GM04503 (cell line): ENCODE data around the gene PODXL.
"Not testable (repeated sequence)": the region's sequence is repeated elsewhere in the genome, so short reads cannot be mapped to it uniquely, and the experiment has no call there.

Experiments
- DNase-seq: peaks from one replicate; pipeline ENCODE4 v3.0.0-alpha.2; 2012; ENCODE audit warnings: low read depth

The PODXL gene

DNA sequence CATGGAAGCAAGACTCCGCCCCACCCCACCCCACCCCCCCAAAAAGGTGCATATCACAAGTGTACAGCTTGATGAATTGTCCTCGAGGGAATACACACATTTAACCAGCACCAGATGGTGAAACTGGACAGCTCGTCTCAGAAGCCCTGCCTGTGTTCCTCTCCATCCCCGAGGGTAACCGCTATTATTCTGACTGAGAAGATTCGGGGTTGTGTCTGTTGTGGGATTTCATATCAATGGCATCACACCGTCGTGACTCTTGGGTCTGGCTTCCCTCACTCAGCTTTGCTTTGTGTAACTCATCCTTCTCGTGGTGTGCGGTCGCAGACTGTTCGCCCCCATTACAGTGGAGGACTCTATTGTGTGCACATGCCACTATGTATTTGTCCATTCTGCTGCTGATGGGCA lies 18.9 kb downstream of the PODXL start:
- DNase-seq = peak; percentile 54

DNA sequence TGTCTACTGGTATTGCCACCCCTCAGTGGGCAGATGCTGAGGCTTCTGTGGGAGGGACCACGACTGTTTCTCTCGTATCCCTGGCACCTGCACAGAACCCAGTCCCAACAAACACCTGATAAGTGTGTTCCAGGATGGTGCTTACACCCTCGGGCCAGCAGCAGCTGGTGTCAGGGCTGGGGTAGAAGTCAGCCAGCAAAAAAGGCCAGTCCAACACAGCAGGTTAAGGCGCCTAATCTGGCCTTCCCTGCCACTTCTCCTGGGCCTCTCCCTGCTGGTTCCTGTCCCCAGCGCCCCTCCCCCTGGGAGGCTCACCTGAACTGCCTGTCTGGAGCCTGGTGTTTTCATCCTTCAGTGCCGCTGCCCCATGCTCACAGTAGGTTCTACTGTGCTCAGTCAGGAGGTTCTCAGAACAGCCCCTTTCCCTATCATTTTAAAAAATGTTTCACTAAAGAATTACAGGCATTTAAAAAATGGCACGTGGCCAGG lies 20.0 kb downstream of the PODXL start:
- DNase-seq = no peak

DNA sequence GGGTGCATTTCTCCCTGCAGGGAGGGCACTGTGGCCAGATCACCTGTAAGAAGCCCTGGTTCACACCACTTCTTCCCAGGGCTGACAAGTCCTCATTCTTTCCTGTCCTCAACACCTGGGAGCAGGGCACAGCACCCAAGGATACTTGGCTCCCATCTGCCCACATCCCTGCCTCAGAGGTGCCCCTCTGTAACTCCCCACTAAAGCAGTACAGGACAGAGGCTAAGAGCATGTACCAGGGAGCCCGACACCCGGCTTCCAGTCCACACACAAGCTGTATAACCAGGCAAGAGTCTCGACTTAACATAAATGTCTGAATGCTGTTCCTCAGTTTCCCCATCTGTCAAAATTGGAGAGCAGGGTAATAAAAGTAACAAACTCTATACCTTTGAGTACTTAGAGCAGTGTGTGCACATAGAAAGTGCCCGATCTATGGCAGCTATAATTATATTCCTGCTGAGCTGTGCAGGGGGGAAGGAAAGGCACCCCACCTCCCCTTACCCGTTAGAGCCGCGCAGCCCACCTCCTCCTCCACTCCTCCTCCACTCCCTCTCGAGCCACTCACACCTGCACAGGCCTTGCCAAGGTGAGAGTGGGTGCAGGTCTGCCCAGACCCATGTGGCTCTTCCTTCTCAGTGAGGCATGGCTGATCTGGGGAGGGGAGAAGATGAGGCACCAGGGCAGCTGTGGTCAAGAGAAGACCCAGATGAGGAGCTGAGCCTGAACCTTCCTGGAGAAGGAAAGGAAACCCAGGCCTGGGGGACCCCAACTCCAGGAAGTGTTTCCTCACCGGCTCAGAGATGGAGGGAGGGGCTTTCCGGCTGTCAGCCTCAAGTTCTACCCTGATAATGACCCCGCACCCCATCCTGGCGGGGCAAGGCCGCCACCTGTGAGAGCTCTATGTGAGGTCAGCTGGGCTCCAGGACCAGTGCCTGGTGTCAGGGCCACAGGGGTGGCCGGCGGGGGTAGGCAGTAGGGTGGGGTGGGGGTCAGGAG lies 22.6 kb downstream of the PODXL start:
- no peak for DNase-seq

DNA sequence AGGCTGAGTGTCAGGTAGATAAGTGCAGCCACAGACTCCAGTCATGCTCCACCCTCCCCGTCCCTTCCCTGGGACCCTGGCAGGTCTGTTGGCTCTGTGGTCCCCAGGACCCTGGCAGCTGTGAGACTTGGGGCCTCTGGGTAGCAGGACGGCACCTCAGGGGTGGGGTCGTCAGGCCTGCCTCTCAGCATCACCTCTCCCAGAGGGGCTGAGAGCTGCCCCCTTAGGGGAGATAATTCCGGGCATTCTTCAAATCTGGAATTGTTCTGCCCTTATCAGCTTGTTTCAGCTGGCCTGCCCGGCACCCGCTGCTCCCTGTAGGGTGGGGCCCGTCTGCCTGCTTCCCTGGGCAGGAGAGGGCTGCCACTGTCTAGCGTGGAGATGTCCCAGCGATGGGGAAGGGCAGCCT lies 23.3 kb downstream of the PODXL start:
- DNase-seq = no peak

DNA sequence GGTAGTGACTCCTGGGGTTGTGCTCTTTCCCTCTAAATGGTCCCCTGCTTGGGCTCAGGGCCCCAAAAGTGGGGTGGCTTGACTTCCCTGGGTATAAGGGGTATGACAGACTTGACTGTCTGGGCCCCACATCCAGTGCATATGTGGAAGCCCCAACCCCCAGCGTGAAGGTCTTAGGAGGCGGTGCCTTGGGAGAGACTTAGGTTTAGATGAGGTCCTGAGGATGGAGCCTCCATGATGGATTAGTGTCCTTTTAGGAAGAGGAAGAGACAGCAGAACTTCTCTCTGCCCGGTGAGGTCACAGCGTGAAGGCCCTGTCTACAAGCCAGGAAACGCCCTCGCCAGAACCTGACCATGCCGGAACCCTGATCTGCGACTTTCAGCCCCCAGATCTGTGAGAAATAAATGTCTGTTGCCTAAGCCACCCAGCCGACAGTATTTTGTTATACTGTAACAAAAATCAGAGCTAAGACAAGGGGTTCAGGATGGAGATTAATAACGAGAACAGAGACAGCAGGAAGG lies 23.8 kb downstream of the PODXL start:
- DNase-seq = no peak

DNA sequence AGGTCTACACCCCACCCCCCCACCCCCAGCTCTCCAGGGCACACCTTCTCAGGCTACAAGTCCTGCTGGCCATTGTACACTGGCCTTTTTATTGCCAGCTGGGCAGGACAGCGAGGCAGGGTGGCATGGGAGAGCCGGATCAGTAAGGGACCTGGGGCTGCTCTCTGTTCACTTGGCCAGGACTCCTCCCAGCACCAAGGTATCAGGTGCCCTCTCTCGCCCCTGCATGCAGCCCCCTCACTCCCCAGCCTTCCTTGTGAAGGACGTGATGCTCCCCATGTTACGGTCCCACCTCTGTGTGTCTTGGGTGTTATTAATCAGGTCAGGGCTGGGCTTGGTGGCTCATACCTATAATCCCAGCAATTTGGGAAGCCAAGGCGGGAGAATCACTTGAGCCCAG lies 26.3 kb downstream of the PODXL start:
- DNase-seq = no peak

DNA sequence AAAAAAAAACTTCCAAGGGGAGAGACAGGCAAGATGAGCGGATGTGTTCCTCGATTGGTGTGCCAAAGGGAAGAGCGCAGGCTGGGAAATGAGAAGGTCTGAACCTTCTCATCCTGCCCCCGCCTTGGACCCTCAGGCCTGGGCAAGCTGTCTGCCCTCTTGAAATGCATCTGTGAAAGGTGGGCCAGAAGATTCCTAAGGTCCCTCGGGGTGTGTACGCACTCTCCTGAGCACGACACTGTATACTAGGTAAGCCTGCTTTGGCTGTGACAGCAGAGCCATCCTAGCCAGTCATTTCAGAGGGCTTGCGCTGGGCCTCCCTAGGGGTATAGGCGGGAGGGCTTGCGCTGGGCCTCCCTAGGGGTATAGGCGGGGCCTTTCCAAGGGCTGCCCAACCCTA lies 26.8 kb downstream of the PODXL start:
- DNase-seq = no peak

DNA sequence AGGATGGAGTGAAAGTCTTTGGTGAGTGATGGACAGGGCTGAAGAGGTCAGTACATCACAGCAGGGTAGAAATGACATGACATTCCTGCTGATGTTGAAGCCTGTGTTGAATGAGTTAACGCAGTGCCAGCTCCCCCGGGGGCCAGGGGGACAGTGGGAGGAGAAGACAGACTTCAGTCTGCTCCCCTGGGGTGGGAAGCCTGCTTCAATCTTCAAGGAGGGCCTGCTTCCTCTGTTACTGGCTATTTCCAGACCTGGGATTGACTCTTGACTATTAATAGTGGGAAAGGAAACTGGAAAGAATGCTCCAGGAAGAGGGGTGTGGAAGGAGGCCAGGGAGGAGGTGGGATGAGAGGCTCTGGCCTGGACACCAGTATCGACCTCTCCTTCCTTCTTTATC lies 27.2 kb downstream of the PODXL start:
- no peak for DNase-seq

DNA sequence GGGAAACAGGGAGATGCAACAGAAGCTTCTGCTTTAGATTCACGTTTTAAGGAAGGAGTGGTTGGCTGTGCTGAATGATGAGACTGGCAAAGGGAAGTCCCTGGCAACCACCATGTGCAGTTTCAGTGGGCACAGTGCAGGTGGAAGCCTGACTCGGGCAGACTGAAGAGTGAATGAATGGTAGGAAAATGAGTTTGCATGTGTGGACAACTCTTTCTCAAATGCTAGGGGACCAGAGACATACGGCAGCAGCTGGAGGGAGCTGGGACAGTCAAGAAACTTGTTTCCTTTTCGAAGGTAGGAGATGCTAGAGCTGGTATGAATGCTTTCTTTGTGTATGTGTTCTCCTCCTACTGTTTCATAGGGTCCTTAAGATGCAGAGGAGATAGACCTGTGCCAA lies 29.0 kb downstream of the PODXL start:
- no peak for DNase-seq

DNA sequence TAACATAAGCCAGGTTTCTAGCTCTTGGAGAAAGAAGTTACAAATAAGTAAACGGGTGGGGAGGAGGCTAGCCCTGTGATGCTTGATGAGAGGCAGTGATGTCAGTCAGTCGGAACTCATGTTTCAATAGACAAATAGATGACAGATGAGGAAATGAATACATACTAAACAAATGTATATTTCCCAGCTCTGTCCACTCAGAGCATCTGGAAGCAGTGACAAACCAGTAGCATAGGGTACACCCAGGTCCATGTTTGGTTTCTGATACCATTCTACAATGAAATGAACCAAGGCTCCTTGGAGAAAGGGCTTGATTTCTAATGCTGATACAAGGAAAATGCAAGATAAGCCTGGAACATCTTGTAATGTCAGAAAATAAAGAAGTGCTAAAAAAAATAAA lies 30.6 kb downstream of the PODXL start:
- DNase-seq = no peak

DNA sequence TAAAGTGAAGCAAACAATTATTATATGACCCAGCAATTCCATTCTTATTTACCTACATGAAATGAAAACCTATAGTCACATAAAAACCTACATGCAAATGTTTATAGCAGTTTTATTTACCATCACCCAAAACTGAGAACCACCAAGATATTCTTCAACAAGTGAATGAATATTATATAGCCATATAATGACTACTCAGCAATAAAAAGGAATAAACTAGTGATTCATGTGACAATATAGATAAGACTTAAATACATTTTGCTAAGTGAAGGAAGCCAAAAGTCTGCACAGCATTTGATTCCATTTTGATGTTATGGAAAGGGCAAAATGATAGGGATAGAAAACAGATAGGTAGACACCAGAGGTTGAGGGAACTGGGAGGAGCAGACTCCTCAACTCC lies 31.7 kb downstream of the PODXL start:
- DNase-seq = no peak

DNA sequence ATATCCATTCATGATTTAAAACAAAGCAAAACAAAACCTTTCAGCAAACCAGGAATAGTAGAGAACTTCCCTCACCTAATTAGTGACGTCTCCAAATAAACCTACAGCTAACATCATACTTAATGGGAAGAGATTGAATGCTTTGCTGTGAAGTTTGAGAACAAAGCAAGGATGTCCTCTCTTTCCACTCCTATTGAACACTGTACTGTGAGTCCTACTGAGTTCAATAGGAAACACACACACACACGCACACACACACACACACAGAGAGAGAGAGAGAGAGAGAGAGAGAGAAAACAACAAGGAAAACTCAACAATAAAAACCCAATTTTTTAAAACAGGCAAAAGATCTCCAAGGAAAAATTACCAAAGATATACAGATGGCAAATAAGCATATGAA lies 32.3 kb downstream of the PODXL start:
- DNase-seq = no peak

DNA sequence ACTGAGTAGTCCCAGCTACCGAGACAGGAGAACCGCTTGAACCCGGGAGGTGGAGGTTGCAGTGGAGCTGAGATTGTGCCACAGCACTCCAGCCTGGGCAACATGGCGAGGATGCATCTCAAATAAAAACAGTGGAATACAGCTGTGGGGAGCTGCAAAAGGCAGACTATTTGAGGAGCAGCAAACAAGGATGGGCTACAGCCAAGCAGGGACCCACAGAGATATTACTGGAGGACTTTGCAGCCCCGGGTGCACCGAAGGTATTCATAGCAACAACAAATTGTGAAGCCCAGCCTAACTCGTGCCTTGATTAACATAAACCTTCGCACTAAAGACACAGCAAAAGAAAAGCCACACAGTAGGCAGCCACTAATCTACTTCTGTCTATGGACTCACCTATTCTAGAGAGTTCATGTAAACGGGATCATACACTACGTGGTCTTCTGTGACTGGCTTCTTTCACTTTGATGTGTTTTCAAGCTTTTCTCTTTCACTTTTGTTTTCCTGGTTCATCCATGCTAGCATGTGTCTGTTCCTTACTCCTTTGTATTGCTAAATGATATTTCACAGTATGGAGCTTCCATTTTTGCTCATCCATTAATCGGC lies 34.0 kb downstream of the PODXL start:
- DNase-seq = no peak

DNA sequence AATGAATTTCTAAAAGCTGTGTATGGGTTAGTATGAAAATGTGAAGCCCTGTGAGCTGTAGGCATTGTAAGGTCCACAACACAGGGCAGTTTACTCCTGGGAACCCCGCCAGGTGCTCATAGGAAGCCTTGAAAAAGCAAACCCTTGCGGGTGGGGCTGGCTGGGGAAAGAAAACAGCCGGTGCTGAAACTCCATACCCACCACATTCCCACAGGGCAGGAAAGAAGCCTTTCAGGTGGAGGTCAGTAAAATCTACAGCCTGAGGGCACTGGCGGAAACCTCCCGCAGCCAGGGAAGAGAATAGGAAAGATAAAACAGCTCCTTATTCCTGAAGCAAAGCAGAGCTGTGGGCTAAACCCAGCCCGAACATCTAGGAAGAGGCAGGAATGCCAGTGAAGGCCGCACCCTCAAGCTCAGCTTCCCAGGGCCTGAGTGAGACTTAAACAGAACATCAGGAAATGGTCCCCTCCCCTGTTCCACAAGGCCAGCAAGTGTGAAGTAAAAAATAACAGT lies 34.7 kb downstream of the PODXL start:
- DNase-seq = no peak

DNA sequence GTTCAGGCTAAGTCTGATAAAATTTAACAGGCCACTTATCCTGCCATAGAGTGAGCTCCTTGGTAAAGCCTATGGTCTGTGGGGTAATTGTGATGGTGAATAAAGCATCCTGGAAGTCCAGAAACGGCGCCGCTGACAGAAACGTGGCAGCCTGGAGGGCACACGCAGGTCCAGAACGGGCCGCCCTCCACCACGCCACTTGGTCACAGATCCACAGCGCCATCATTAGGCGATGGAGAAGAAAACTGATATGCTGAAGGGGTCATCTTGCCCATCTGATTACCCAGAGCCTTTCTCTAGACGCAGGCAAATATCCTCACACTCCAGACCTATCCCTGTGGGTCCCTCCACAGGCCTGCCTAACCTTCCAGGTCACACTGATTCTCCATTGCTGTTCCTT lies 37.8 kb downstream of the PODXL start:
- no peak for DNase-seq

DNA sequence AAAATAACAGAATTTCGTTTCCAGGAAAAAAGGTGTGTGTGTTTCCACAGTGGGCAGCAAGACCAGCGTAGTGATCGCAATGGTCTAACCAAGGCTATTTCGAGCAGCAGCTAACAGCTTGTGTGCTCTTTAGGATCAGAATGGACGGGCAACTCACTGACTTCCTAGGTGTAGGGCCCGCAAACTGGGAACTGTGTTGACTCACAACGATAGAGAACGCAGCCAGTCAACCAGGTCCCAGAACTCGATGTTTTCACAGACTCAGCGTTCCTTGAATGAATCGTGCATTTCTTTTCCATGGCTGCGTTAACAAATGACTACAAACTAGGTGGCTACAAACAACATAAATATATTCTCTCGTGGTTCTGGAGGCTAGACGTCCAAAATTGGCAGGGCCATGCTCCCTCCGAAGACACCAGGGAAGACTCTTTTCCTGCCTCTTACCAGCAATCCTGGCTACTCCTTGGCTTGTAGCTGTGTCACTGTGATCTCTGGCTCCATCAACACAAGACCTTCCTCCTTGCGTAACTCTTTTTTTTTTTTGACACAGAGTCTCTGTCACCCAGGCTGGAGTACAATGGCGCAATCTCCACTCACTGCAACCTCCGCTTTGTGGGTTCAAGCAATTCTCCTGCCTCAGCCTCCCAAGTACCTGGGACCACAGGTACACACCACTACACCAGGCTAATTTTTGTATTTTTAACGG lies 39.1 kb downstream of the PODXL start:
- DNase-seq = no peak

DNA sequence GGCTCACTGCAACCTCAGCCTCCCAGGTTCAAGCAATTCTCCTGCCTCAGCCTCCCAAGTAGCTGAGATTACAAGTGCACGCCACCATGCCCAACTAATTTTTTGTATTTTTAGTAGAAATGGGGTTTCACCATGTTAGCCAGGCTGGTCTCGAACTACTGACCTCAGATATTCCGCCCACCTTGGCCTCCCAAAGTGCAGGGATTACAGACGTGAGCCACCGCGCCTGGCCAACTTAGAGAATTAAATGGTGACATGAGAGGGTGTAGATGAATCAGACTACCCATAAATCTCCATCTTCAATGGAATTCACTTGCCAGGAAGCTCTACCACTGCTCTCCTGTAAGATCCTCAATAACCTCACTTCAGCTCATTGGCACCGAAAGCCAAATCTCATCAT lies 41.0 kb downstream of the PODXL start:
- DNase-seq = not testable (repeated sequence)

DNA sequence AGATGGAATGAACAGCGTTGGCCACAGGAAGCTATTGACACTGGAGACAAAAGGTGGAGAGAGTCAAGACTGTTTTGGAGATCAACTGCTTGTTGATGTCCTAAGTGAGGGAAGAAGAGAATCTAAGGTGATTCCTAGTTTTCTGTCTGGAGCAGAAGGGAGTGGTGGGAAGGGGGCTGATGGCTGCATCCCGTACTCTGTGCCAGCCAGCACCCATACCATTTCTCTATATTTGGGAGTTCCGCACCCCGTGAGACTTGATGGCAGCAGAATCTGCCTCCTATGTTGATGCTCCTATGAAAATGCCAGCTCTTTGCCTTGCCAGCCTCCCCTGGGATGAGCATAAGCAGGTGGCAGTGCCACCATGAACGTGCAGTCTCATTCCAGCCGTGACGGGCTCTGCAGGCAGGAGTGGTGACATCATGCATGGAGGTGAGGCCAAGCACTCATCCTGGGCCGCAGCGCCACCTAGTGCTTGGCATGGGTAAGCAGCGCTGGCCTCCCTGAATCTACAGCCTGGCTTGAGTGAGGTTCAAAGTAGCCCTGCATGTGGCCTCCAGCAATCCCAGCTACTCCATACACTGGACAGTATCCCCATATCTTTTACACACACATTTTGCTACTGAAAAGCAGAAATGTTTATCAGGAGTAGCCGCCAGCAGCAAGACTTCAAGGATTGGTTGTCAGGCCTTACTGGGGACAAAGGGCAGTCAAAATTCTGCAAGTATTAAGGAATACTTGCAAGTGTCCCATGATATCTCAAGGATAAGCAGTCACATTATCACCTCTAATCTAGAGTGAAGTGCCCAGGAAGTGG lies 43.0 kb downstream of the PODXL start:
- DNase-seq = no peak

DNA sequence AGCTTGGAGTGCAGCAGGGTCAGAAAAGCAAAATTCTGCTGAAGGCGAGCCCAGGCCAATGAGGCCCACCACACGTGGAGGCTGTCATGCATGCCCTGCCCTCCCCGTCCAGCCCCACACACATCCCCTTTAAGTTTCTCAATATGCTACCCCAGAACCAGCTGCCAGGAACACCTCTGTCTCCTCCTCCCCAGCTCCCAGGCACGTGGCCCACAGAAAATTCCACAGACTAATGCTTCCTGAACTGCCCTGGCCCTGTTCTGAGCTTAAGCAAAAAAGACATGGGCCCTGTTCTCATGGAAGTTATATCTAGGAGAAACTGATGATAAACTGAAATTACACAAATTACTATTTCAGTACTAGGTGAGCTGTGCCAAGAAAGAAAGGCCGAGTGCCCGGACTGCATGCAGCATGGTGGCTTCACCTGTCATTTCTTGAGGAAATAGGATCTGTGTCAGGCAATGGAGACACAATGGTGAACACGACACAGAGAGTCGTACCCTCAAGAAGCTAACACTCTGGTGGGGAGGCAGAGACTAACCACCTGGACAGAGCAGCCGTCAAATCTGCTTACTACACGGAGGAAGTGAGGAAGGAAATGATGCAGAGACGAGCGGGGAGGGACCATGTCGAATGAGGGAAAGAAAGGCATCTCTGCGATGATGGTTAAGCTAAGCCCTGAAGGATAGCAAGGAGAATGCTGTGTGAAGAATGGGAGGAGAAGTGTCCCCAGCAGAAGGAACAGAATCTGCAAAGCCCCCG lies 44.5 kb downstream of the PODXL start:
- DNase-seq = no peak

DNA sequence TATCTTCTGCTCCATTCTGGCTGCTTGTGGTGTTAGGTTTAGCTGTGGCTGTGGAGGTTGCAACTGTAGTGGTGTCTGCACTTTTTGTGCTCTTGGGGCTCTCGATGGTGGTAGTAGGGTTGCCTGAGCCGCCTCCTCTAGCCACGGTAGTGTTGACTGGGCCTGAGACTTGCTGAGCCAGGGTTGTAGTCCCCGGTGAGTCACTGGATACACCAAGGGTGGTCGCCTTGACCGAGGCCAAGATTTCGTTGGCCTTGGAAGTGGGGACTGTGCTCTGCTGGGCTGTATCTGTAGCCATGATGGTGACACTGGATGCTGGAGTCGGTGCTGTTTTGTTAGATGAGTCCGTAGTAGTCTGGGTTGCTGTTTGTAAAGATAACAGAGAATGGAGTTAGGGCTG lies 45.4 kb downstream of the PODXL start:
- no peak for DNase-seq

DNA sequence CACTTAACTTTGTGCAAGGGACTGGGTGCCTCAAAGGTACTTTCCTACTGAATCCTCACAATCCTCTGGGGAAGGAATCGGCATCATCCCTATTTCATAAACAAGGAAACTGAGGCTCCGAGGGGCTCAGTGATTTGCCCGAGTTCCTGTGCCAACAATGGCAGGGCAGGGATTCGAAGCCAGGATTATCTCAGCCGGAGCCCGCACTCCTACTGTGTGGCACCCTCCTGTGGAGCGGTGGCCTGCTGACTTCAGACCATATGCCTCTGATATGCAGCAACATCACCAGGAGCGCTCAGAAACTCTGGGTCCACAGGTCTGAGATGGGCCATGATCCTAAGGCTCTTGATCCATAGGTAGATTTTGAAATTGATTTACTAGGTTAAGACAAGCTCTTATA lies 46.6 kb downstream of the PODXL start:
- no peak for DNase-seq
